ENCODE data around the gene HSPA4. TPM values are rescaled to one million over a fixed set of nuclear protein-coding genes. Genes with fewer than 3 reads are reported as not detected.

Gene HSPA4
- total RNA-seq, 2 experiments from 2014 or later, result 89.5 to 95.4 TPM

- H3K4me3 Mint-ChIP-seq, result no peak overlapping the region
- ChIA-PET CTCF (no interaction called here), POLR2A (no interaction called here)
- no peak for DNase-seq
- H3K9me3 Mint-ChIP-seq, result peaks cover 5% of the 10 kb centered on the region
- no peak overlapping the region for H3K27ac Mint-ChIP-seq
- no peaks in the 10 kb centered on the region for H3K36me3 Mint-ChIP-seq (ENCODE audit: low read depth)
- H3K27me3 Mint-ChIP-seq, result no peaks in the 10 kb centered on the region
- H3K4me1 Mint-ChIP-seq, result peaks cover 14% of the 10 kb centered on the region
Measured at GRCh38 chr5:133144245-133144981, 92.6 kb downstream of the HSPA4 start.

- ChIA-PET POLR2A (no interaction called here), CTCF (no interaction called here)
- no peak for DNase-seq
- peaks cover 5% of the 10 kb centered on the region for H3K9me3 Mint-ChIP-seq
- H3K27ac Mint-ChIP-seq, result no peak overlapping the region
- H3K27me3 Mint-ChIP-seq, result no peaks in the 10 kb centered on the region
- no peak overlapping the region for H3K4me3 Mint-ChIP-seq
- peaks cover 14% of the 10 kb centered on the region for H3K4me1 Mint-ChIP-seq
- no peaks in the 10 kb centered on the region for H3K36me3 Mint-ChIP-seq (ENCODE audit: low read depth)
Measured at GRCh38 chr5:133145436-133146170, 93.8 kb downstream of the HSPA4 start.

GRCh38 chr5:133147411-133147810 is 95.6 kb downstream of the HSPA4 start:
- CTCF ChIA-PET, result no interaction called here
- Mint-ChIP-seq H3K27ac (no peak overlapping the region), H3K4me1 (peaks cover 14% of the 10 kb centered on the region), H3K36me3 (ENCODE audit: low read depth) (no peaks in the 10 kb centered on the region), H3K4me3 (no peak overlapping the region), H3K27me3 (no peaks in the 10 kb centered on the region), H3K9me3 (peaks cover 5% of the 10 kb centered on the region)
- POLR2A ChIA-PET, result no interaction called here
- no peak for DNase-seq

- Mint-ChIP-seq H3K36me3 (ENCODE audit: low read depth) (no peaks in the 10 kb centered on the region), H3K9me3 (peaks cover 5% of the 10 kb centered on the region), H3K27me3 (no peaks in the 10 kb centered on the region), H3K4me1 (peaks cover 14% of the 10 kb centered on the region), H3K27ac (no peak overlapping the region), H3K4me3 (no peak overlapping the region)
- DNase-seq, result no peak
- ChIA-PET POLR2A (no interaction called here), CTCF (interaction anchor here (0.5 kb wide), 1 partner anchor 11 kb away, joined by 4 read pairs; no protein-coding TSS in a partner anchor)
Measured at GRCh38 chr5:133147815-133148567, 96.2 kb downstream of the HSPA4 start.

GRCh38 chr5:133149345-133149744 is 97.5 kb downstream of the HSPA4 start:
- no peak overlapping the region for H3K4me3 Mint-ChIP-seq
- no peak for DNase-seq
- H3K9me3 Mint-ChIP-seq, result no peaks in the 10 kb centered on the region
- CTCF ChIA-PET, result interaction anchor here (1.8 kb wide), 1 partner anchor 9 kb away, joined by 6 read pairs; no protein-coding TSS in a partner anchor
- peaks cover 14% of the 10 kb centered on the region for H3K4me1 Mint-ChIP-seq
- no peak overlapping the region for H3K27ac Mint-ChIP-seq
- H3K36me3 Mint-ChIP-seq (ENCODE audit: low read depth), result no peaks in the 10 kb centered on the region
- no peaks in the 10 kb centered on the region for H3K27me3 Mint-ChIP-seq
- POLR2A ChIA-PET, result interaction anchor here (0.7 kb wide), 1 partner anchor 33 kb away, joined by 4 read pairs; no protein-coding TSS in a partner anchor

GRCh38 chr5:133150909-133151544 is 99.2 kb downstream of the HSPA4 start:
- no peak for DNase-seq
- CTCF ChIA-PET, result interaction anchor here (0.6 kb wide), 1 partner anchor 461 kb away, joined by 3 read pairs; the partner anchor contains the start of gene FSTL4

GRCh38 chr5:133154274-133155075 is 102.7 kb downstream of the HSPA4 start:
- H3K4me3 Mint-ChIP-seq, result no peak overlapping the region
- H3K9me3 Mint-ChIP-seq, result peaks cover 5% of the 10 kb centered on the region
- H3K27ac Mint-ChIP-seq, result no peak overlapping the region
- ChIA-PET CTCF (no interaction called here), POLR2A (interaction anchor here (0.6 kb wide), 1 partner anchor 1014 kb away, joined by 3 read pairs; no protein-coding TSS in a partner anchor)
- no peaks in the 10 kb centered on the region for H3K4me1 Mint-ChIP-seq
- H3K27me3 Mint-ChIP-seq, result no peaks in the 10 kb centered on the region
- no peaks in the 10 kb centered on the region for H3K36me3 Mint-ChIP-seq (ENCODE audit: low read depth)
- no peak for DNase-seq

More at GRCh38 chr5:133150909-133151544, 99.2 kb downstream of the HSPA4 start:
- Mint-ChIP-seq H3K27me3 (no peaks in the 10 kb centered on the region), H3K27ac (no peak overlapping the region), H3K9me3 (no peaks in the 10 kb centered on the region), H3K36me3 (ENCODE audit: low read depth) (no peaks in the 10 kb centered on the region), H3K4me3 (no peak overlapping the region), H3K4me1 (peaks cover 14% of the 10 kb centered on the region)
- POLR2A ChIA-PET, result no interaction called here

GRCh38 chr5:133155326-133155969 is 103.6 kb downstream of the HSPA4 start:
- Mint-ChIP-seq H3K36me3 (ENCODE audit: low read depth) (no peaks in the 10 kb centered on the region), H3K4me1 (peaks cover 5% of the 10 kb centered on the region), H3K27me3 (no peaks in the 10 kb centered on the region), H3K4me3 (no peak overlapping the region), H3K9me3 (peaks cover 5% of the 10 kb centered on the region), H3K27ac (no peak overlapping the region)
- ChIA-PET CTCF (no interaction called here), POLR2A (no interaction called here)
- no peak for DNase-seq

Other genes with a start within 250 kb of the HSPA4 start
- gene SOWAHA, start 238.7 kb upstream of the HSPA4 start, total RNA-seq, result not detected
- under 1 TPM; 0.42 to 0.98 TPM for gene SHROOM1, start 221.4 kb upstream of the HSPA4 start, total RNA-seq
- under 1 TPM; 0.87 to 0.89 TPM for gene GDF9, start 185.5 kb upstream of the HSPA4 start, total RNA-seq
- 100 to 1,000 TPM; 304 to 328 TPM for gene UQCRQ, start 185.4 kb upstream of the HSPA4 start, total RNA-seq
- gene LEAP2, start 178.3 kb upstream of the HSPA4 start, total RNA-seq, result 1 to 10 TPM; 3.2 to 3.8 TPM
- 10 to 100 TPM; 33.9 to 40.0 TPM for gene AFF4, start 88.4 kb upstream of the HSPA4 start, total RNA-seq
- gene ZCCHC10, start 25.5 kb upstream of the HSPA4 start, total RNA-seq, result 10 to 100 TPM; 27.8 to 31.9 TPM

Measured in activated CD4-positive, alpha-beta T cell treated with anti-CD3 and anti-CD28 coated beads, Interleukin-2, amount 10 ng/mL, durations not matched to agents 7 days and 5 days (primary cell).